Activated CD8-positive, alpha-beta memory T cell treated with anti-CD3 and anti-CD28 coated beads for 36 hours (primary cell): ENCODE measurements around the gene CDR2. TPM values are rescaled to one million over a fixed set of nuclear protein-coding genes. Genes with fewer than 3 reads are reported as not detected.
"Not testable (repeated sequence)": the region's sequence is repeated elsewhere in the genome, so short reads cannot be mapped to it uniquely, and the experiment has no call there.

Experiments
- CTCF ChIA-PET: fragments of 350-600 bp; sonication (Branson Sonifier 250); formaldehyde crosslinking; loops from one replicate; lab custom pipeline; 2021; ENCODE audit warnings: antibody characterized with exemption; lab: Charles Lee
- POLR2A ChIA-PET: fragments of 350-600 bp; sonication (Branson Sonifier 250); formaldehyde crosslinking; loops from one replicate; lab custom pipeline; 2021; ENCODE audit warnings: antibody characterized with exemption; lab: Charles Lee
- total RNA-seq, 2 experiments: library from RNA; stranded (reverse); gene quantifications; one replicate each; pipeline ENCODE4 v1.2.3, GENCODE V29; 2021

CDR2 gene
- total RNA-seq, 2 experiments from 2014 or later: 33.1 to 35.9 TPM

DNA sequence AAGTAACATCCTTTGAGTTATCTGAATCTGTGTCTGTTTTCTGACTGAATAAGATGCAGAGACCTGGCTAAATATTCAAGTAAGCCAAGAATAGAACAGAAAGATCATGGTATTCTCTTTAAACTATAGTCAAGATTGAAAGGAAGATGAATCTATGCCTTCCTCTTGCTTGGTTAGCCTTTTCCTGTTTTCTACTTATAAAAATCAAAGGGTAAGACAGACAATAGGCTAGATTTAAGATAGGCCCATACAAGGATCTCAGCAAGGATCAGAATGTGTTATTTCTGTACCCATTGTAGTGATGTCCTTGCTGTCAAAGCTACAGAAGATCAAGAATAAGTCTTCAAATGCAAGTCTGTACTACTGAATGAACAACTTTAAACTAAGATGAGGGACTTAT is 7.0 kb upstream of the CDR2 start:
- ChIA-PET CTCF (interaction anchor here (1.0 kb wide), 1 partner anchor 24 kb away, joined by 3 read pairs; no protein-coding TSS in a partner anchor), POLR2A (no interaction called here)

DNA sequence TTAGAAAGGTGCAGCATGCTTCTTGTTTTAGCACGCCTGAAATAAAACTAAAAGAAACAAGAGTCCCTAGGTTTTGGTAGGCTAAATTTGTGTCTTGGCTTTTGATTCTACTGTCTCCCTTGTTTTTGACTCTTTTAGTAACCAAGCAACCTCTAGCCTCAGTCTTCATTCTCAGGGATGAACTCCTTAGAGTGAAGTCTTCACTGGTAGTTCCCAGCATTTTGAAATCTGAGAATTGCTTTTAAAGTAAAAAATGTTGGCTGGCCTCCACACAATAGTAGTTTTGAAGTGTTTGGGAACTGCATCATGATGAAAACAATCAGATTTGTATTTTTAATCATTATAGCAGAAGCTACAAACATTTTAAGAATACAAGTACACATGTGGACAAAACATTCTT is 6.1 kb upstream of the CDR2 start:
- ChIA-PET POLR2A (no interaction called here), CTCF (interaction anchor here (1.0 kb wide), 1 partner anchor 27 kb away, joined by 4 read pairs; no protein-coding TSS in a partner anchor)

DNA sequence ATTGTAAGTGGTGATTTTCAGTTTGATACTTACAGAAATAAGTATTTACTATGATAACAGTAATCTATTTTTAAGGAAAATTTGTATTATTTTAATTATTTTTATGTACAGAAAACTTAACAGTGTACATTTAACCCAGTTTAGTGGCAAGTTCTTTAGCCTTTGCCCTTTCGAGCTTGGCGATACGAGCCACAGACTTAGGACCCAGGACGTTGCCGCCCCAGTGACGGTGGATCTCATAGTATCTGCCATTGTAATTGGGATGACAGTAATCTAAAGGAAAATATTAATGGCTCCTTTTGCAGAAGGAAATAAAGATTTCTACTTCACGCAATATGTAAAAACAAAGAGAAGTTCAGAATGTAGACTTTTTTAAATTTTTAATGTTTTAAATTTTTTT is 5.2 kb upstream of the CDR2 start:
- POLR2A ChIA-PET: no interaction called here
- CTCF ChIA-PET: no interaction called here

DNA sequence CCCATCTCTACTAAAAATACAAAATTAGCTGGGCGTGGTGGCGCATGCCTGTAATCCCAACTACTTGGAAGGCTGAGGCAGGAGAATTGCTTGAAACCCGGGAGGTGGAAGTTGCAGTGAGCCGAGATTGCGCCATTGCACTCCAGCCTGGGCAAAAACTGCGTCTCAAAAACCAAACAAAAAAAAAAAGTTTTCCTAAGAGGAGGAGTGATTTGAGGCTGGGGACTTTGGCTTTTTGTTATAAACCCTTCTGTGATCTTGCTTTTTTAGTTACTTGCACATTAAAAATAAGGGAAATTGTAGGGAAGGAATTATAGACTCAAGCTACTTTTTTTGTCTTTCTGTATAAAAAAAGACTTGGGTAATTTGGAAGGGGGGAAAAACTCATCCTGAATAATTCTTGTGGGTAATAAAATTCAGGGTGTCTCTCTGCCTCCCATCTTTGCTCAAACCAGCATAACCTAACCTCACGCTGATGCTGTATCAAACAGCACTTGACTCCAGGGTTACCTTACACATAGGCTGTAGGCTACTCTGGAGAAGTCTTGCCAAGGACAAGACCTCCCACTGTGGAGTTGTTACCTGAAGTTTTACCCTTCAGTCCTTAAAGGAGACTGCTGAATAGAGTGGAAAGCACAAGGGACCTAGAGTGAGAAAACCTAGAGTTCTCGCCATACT is 1.7 kb upstream of the CDR2 start:
- CTCF ChIA-PET: interaction anchor here (1.2 to 2.1 kb wide), 3 partner anchors 11 to 76 kb away, joined by 3 to 7 read pairs (median 5); no protein-coding TSS in a partner anchor
- POLR2A ChIA-PET: no interaction called here

DNA sequence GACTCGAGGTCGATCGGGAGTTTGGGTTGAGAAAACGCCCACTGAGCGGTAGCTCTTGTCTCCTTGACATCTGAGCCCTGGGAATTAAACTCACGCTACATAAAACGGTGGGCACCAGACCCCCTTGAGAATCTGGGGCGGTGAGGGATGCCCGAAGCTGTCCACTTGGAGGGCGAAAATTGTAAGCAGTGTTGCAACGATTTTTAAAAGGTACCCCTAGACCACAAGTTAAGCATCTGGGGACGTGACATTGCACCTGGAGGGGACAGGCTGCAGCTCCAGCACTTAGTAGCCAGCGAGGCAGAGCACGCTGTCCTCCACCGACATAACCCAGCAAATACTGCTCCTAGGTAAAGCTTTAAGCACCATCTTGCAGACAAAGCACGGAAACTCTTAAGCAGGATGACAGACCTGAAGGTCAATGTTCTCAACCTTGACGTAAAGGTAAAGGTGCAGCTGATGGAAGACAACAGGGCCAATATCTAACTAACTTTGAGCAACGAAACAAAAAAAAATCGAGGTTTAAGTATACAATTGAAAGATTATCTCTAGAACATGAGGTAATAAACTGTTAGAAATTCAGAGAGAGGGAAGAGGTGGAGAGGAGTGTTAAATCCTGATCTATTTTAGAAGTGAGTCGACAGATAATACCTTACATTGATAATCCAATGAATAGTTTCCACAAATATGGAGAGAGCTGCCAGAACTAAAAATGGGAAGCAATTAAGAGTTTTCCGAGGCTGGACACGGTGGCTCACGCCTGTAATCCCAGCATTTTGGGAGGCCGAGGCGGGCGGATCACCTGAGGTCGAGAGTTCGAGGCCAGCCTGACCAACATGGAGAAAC is 921 bp upstream of the CDR2 start:
- CTCF ChIA-PET: interaction anchor here (1.2 to 2.1 kb wide), 3 partner anchors 11 to 75 kb away, joined by 3 to 7 read pairs (median 5); no protein-coding TSS in a partner anchor

DNA sequence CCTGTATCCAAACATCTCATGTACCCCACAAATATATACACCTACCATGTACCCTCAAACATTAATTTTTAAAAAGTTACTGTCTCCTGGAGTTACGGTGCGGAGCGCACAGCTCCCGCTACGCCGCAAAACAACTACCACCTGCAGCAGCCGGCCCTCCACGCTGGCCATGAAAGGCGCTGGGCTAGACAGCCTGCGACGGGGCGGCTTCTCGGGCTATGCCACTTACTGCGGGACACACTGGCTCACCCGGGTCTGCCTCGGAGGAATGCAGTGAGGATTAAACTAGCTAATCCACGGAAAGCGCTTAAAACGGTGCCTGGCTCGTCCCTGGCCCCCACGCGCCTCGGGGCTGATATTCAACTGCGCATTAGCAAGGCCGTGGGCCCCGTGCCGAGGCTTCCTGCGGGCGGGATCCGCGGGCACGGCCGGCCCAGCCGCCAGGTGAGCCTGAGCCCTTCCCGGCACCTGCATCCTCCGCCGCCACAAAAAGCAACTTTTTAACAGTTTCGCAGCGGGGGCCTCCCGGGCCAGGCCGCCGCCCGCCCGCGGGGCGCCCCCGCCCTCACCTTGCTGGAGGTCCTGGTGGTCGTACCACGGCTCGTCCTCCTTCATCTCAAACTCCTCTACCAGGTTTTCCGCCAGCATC is 633 bp downstream of the CDR2 start:
- CTCF ChIA-PET: interaction anchor here (0.7 to 2.0 kb wide), 4 partner anchors 20 to 54 kb away, joined by 3 to 7 read pairs (median 4); no protein-coding TSS in a partner anchor
- POLR2A ChIA-PET: interaction anchor here (0.5 to 2.1 kb wide), 4 partner anchors 20 to 775 kb away, joined by 3 to 9 read pairs (median 4); no protein-coding TSS in a partner anchor

More for the DNA sequence above, 921 bp upstream of the CDR2 start:
- POLR2A ChIA-PET: interaction anchor here (0.9 to 1.0 kb wide), 2 partner anchors 22 to 62 kb away, joined by 3 to 4 read pairs; no protein-coding TSS in a partner anchor

DNA sequence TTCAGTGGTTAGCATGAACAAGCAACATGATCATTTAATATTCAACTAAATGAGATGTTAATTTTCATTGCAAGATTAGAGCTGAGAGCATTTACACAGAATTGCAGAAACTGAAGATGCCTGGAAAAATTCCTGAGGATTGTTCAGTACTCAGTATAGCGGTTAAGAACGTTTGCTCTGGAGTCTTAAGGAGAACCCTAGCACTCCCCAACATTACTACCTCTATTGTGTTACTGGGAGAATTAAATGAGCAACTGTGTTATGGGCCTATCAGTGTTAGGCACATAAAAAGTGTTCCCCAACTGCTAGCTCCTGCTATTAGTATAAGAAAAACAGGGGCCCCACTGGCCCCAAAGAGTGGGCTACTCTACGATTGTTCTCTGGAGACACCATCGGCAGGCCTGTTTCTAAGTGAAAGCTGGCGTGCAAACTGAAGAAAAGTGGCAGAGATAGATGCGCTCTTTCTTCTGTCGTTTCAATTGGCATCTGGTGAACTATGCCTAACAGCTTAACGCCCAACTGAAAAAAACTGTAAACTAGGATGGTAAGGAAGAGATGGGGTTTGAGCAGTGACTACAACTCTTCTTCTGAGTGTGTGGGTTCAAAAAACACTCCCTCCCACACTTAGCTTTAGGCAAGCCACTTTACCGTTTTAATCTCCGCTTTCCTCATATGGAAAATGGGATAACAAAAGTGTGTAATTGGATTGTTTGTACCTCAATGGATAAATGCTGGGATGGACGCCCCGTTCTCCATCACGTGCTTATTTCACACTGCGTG is 1.3 kb downstream of the CDR2 start:
- ChIA-PET CTCF (interaction anchor here (0.6 to 2.0 kb wide), 5 partner anchors 19 to 133 kb away, joined by 3 to 7 read pairs (median 3); no protein-coding TSS in a partner anchor), POLR2A (interaction anchor here (0.5 to 2.1 kb wide), 6 partner anchors 10 to 775 kb away, joined by 3 to 9 read pairs (median 5); no protein-coding TSS in a partner anchor)

DNA sequence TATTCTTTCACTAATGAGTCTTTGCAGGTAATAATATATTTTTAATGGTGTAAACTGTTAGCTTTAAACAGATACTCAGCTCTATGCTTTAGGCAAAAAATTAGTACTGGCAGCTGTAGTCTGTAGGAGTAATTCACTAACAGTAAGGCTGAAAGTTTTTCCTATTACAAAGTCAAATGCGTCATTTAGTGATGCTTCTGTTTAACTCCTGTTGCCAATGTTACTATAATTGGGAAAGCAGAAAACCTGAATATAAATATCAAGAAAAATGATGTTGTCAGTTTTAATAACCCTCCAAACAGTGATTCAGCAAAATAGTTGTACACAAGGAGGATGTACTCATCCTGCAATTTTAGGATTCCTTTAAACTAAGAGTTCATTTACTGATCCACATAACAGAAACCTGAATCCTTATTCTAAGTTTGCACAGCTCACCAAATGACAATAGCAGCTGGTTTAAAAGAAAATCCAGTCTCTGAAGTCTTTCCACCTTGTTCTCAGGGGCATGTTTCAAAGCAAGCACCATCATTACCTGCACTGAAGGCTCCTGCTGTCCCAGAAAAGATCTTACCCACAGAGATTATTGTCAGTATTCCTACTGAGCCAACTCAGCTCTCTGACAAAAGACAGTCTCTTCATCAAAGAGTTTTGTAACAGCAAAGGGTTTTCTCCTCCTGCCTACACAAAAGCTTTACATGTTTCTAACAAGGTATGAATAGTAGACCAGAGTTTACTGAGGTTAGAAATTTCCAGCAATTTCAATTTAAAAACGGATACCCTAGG is 4.2 kb downstream of the CDR2 start:
- CTCF ChIA-PET: no interaction called here
- POLR2A ChIA-PET: no interaction called here

DNA sequence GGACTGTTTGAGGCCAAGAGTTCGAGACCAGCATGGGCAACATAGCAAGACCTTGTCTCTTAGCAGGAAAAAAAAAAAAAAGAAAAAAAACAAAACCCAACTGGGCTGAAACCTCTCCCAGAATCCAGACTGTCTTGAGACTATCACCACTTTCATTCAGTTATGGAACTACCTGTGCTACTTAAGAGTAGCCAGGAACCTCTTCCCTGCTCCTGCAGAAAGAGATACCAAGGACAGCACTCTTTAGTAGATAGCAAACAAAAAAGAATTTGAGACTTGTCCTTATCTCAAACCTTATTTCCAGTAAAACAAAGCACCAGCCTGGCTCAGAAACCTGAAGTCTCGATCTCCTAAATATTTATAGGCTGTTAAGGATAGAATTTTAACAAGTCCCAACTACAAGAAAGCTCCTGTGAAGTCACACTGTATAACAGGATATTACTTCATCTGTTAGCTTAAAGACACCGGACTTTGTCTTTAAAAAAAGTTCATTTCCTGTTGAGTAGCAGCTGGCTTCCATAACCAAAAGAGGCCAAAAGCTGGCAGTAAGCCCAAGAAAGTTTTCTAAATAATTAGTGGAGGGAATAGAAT is 5.1 kb downstream of the CDR2 start:
- ChIA-PET POLR2A (no interaction called here), CTCF (interaction anchor here (0.8 kb wide), 1 partner anchor 48 kb away, joined by 3 read pairs; no protein-coding TSS in a partner anchor)

DNA sequence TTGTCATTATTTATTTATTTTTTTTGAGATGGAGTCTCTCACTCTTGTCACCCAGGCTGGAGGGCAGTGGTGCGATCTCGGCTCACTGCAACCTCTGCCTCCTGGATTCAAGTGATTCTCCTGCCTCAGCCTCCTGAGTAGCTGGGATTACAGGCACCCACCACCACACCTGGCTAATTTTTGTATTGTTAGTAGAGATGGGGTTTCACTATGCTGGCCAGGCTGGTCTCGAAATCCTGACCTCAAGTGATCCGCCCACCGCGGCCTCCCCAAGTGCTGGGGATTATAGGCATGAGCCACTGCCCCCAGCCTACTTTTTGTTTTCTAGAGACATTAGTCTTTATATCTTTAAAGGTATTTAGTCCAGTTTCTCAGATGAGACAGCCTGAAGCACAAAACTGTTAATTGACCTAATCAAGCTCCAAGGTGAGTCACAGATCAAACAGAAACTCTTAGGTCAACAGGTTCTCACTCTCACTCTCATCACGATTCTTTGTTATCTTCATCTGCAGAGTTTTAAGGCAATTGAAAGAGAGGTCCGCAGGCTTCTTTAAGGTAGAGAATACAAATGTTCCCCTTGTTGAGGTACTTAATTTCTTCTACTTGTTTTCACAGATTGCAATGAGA is 6.1 kb downstream of the CDR2 start:
- POLR2A ChIA-PET, CTCF ChIA-PET: not testable (repeated sequence)

DNA sequence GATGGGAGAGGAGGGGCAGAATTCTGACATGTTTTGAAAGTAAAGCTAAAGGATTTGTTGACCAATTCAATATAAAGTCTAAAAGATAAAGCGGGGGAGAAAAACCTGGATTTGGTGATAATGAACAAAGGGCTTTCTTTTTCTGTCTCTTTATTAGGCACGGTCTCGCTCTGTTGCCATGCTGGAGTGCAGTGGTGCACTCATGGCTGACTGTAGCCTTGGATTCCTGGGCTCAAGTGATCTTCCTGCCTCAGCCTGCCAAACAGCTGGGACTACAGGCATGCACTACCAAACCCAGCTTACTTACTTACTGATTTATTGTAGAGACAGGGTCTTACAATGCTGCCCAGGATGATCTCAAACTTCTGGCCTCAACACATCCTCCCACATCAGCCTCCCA is 7.5 kb downstream of the CDR2 start:
- ChIA-PET POLR2A (no interaction called here), CTCF (no interaction called here)

DNA sequence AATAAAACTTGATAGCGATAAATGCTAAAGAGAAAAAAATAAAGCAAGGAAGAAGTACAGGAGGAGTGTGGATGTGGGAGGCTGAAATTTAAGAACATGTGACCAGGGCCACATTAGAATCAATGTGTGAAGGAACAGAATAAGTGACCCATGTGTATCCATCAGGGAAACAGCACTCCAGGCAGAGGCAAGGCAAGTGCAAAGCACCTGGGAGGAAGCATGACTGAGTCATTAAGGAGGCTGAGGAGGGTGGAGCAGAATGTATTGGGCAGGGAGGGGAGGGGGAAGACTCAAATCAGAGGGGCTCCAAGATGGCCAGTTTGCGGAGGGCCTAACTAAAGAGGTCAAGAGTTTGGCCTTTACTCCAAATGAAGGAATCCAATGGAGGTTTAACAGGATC is 8.0 kb downstream of the CDR2 start:
- ChIA-PET CTCF (no interaction called here), POLR2A (no interaction called here)

DNA sequence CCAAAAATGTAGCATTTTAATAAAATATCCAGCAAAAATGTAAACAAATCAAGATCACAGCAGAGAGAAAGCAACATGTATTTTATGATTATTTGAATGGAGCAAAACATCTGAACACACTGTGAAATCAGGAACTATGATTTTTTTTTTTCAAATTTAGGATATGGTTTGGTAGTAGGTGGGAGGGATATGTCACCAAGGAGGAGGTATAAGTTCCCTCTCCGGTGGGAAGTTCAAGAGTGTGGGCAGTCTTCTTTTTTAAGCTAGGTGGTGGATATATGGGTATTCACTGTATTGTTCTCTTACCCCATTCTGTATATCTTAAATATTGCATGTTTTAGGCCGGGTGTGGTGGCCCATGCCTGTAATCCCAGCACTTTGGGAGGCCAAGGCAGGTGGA is 10.2 kb downstream of the CDR2 start:
- CTCF ChIA-PET: interaction anchor here (1.2 to 1.5 kb wide), 2 partner anchors 10 to 11 kb away, joined by 3 to 5 read pairs; no protein-coding TSS in a partner anchor
- POLR2A ChIA-PET: no interaction called here

DNA sequence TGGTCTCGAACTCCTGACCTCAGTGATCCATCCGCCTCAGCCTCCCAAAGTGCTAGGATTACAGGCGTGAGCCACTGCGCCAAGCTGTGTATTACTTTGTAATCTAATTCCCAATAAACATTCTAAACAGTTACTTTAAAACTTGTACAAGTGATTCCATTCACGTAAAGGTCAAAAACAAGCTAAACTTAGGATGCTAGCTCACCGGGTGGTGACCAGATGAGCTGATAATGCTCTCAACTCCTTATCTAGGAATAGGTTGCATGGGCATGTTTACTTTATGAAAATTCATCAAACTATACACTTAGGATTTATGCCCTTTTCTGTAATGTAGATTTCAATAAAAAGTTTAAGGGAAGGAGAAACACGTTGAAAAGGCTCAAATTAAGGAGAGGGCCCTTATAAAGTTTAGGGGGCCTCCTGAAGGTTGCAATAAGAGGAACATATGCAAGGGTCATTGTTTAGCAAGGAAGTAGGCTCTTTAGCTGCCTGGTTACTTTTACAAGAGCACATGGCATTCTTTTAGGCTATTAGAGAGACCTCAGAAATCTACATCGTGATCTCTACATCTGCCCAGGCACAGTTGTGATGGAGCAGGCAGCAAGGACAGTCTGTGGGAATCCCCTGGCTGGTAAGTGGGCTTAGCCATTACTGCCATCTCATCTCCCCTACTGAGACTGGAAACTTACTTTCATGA is 13.3 kb downstream of the CDR2 start:
- POLR2A ChIA-PET: no interaction called here
- CTCF ChIA-PET: interaction anchor here (0.9 to 1.5 kb wide), 2 partner anchors 11 to 23 kb away, joined by 3 to 4 read pairs; no protein-coding TSS in a partner anchor

DNA sequence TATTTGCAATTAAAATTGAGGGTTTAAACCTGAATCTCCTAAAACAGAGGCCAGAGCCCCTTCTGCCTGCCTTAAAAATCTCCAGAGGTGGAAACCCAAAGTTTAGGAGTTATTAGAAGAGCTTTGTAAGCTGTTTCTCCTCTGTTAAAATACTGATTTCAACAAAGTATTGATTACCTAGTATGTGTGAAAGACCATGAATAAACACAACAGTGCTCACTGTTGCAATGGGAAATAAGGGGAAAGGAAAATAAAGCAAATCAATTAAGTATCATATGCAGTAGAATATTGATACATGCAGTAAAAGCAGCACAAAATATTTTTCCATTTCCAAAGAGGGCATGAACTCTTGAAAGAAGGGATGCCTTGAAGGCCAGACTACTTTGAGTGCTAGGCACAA is 14.7 kb downstream of the CDR2 start:
- CTCF ChIA-PET: no interaction called here

DNA sequence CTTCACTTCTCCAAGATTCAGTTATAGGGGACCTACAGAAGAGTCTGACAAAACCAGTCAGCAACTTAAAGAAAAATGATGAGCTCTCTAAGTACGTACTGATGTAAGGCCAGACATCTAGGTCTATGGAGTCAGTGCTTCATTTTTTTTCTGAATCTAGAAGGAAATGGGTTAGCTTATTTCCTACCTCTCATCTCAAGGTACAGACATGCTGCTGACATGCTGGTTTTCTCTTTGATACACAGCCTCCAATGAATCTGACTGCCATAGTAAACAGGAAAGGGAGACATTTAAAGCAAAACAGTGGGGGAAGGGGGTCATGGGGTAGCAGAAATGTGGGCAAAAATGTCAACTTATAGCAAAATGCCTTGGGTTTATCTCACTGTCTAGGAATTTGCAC is 16.4 kb downstream of the CDR2 start:
- ChIA-PET POLR2A (interaction anchor here (0.6 kb wide), 1 partner anchor 79 kb away, joined by 4 read pairs; no protein-coding TSS in a partner anchor), CTCF (interaction anchor here (1.1 kb wide), 1 partner anchor 24 kb away, joined by 3 read pairs; no protein-coding TSS in a partner anchor)

More for the DNA sequence above, 14.7 kb downstream of the CDR2 start:
- POLR2A ChIA-PET: no interaction called here
